Inflammatory macrophage (primary cell): Measurements from ENCODE around the gene LEMD2.
A peak's percentile ranks its signal among the peaks of the same experiment; 100 is the strongest.

Source experiments
- DNase-seq, 2 donors: peaks; one replicate each; pipeline ENCODE4 v3.0.0-alpha.2; 2020 to 2022

The LEMD2 gene

DNA sequence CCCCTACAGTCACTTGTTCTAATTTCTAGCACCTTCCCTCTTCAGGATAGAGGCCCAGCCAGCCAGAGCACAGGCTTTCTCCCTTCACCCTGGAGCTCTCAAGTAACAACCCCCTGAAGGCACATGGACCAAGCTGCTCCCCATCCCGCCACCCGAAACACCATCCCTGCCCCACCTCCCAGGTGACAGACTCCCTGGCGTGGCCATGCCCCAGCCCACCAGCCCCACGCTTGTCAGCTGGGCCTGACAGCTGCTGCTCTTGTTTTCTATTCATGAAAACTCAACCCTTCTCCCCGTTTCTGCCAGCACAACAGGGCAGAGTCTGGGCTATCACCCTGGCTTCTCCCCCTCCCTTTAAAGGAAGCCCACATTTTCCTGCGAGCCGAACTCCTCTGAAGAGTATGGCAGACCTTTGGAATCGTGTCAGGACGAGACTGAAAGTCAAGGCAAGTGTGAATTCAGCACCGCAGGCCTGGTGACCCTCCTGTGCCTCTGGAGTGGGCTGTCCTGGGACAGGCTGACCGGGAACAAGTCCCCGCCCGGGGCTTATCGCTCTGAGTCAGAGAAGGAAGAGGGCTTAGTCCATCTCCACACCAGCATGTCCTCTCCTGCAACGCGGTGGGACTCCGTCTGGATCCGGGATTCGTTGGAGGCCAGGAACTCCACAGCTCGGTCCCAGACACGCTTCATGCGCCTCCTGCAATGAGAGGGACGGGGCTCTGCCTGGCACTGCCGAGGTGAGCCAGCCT is 16.7 kb downstream of the LEMD2 start:
- no peak for DNase-seq

DNA sequence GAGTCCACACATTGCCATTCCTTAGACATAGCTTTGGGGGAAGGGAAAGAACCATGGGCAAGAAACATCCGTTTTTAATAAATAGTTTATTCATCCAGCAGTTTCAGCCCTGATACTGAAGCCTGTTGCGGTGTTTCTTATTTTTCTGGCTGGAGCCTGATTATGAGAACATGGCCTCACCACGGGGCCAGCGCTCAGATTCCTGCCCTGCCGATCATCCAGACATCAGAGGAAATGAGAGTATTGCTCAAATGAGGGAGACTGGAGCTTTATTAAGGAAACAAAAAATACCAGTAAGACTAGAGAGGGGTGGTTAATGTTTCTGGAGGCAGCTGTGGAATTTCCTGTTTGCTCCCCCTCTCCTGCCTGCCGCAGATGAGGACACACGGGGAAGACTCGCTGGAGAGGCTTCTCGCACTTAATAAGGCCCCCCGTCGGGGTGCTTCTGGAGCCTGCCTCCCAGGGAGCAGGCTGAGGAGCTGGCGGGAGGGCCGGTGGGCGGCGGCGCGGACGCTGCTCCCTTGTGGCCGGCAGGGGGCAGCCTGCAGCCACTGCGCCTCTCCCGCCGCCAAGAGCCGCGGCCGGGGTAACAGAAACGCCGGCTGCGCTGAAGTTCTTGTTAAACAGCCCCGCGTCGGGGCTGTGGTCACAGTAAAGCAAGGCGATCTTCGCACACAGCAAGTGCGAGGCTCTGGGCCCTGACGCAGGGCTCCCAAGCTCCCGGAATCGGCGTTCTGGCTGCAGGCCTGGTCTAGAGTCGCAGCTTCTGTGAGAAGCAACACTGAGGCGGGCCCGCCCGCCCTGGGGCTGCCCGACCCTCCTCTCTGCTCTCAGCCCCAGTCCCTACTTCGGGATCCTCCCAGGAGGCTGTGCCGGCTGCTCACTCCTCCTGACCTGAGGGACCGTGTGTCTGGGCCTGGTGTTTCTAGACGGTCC is 17.5 kb downstream of the LEMD2 start:
- DNase-seq = peak; percentile 43 to 64

DNA sequence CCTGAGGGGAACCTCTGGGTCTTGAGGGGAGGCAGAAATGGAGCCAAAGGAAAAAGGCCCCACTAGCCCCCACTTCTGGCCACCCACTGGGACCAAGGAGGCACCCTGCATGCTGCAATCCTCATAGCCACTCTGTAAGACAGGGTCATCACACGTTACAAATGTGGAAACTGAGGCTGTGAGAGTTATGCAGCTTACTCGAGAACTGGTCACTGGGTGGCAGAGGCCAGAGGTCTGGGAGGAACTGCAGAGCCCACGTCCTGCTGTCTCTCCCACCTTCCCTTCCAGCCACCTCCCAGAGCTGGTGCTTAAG is 18.1 kb downstream of the LEMD2 start:
- no peak for DNase-seq

DNA sequence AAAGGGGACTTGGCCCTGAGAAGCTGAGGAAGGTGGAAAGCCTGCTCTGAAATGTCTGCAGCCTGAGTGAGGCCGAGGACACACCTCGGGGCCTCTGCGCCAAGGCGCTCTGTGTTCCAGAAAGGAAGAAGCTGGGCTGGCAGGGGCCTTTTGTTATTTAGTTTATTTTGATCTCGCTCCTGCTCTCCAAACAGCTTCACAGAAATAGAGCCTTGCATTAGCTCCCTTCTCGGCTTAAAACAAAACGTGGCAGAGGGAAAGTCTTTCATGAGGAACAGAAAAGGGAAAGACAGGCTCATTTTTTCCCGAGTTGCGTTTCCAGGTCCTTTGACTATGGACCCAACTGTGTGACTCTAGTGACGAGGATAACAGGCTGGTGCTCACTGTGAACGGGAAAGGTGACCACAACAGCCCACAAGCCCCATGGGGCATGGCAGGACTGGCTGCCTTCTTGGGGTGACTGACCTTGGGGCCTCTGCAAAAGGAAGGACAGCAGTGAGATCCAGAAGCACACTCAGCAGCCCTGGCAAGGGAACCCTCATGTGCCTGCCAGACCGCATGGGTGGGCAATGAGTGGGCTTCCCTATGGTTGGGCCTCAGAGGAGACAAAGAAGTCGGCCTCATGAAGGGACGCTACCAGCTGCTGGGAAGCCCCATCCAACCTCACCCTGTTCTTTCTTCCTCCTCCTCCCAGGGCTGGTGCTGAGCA is 18.7 kb downstream of the LEMD2 start:
- DNase-seq = no peak

DNA sequence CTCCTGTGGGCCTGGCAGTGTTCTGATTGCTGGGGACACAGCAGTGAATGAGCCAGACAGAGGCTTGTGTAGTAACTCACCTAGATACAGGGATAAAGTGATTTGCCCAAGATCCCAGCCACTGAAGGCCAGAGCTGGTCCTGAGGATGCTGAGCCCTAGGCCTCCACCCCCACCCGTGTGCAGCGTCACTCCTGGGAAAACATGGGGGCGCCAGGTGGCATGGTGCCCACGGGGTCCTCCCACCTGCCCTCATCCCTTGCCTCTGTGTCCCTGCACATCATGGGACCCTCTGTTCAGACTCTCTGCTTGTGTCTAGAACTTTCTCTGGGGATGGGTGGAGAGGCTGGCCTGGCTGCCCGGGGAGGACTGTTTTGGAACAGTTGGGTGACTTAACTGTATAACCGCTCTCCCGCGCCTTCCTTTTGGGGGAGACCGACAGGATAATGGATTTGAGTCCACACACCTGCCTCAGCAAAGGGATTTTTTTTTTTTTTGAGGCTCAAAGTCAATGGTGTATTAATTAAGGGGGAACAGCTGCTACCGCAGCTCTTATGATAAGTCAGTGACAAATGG is 19.6 kb downstream of the LEMD2 start:
- DNase-seq = no peak

DNA sequence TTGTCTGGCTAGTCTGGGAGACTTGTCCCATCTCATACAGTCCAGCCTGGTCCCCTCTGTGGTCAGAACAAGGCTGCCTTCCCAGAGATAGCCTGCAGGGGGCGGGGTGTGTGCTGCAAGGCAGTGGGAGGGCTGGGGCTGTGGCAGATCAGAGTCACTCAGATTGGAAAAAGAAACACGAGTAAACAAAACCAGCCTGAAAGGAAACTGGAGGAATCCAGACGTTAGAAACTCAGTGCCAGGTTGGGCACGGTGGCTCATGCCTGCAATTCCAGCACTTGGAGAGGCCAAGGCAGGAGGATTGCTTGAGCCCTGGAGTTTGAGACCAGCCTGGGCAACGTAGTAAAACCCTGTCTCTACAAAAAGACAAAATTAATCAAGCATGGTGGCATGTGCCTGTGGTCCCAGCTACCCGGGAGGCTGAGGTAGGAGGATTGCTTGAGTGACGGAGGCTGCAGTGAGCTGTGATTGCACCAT is 20.2 kb downstream of the LEMD2 start:
- peak; percentile 68 to 80 for DNase-seq

DNA sequence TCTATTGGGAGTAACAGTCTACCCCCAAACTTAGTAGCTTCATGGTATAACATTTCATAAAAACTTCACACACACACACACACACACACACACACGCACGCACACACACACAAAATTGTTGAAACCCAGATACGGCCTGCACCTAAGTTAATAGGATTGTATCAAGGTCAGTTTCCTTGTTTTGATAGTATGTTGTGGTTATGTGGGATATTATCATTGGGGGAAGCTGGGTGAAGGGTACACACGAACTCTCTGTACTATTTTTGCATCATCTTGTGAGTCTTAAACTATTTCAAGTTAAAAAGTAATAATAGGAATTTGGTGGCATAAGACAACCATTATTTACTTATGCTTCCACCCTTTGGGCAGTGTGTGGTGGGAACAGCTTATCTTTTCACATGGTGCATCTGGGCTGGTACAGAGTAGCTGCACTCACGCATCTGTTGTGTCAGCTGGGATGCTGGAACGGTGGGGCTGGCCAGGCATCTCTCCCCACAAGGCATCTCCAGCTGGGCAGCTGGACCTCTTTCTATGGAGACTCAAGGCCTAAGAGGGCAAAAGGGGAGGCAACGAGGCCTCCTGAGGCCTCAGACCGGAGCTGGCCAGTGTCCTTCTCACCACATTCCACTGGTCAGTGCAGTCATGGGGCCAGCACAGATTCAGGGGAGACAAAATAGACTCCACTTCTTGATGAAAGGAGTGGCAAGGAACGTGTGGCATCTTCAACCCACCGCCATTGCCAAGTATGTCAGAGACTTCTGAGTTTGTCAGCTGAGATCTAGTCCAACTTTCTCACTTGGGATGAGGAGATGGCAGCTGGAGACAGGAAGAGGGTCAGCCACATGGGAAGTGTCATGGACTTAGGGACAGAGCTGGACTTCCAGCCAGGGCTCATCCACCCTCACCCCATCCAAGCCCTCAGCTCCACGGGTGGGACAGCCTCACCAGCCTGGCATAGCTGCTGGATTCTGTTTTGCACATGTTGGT is 21.7 kb downstream of the LEMD2 start:
- DNase-seq = no peak

DNA sequence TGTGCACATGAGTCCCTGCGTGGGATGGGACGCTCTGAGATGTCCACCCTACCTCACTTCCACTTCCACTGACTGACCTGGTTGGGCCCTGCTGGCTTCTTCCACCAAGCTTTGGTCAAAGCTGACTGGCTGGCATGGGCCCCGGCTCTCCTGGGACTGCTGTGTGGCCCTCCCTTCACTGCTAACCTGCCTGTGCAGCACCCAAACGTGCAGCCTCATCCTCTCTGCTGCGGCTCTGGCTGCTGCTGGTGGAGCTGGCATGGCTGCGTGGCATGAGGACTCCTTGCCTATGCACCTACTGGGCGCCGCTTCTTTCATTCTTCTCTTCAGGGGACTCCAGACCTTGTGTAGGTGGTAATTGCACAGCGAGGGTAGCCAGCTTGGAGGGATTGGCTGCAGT is 23.6 kb downstream of the LEMD2 start:
- no peak for DNase-seq

DNA sequence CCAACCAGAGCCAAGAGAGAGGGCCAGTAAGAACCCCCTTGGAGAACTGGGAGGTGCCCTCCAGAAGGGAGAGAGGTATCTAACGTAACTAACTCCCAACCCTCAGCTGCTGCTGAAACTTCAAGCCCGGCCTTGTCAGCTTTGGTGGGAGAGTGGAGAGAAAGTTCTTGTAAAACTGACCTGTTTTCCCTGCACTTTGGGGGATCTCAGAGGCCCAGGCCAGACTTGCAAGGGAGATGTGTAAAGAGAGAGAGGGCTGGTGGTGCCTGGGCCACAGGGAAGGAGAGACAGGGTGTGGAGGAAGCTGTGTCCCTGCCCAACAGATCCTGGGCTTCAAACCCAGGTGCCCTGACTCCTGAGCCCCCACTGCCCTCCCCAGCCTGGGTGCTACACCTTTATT is 24.9 kb downstream of the LEMD2 start:
- no peak for DNase-seq

DNA sequence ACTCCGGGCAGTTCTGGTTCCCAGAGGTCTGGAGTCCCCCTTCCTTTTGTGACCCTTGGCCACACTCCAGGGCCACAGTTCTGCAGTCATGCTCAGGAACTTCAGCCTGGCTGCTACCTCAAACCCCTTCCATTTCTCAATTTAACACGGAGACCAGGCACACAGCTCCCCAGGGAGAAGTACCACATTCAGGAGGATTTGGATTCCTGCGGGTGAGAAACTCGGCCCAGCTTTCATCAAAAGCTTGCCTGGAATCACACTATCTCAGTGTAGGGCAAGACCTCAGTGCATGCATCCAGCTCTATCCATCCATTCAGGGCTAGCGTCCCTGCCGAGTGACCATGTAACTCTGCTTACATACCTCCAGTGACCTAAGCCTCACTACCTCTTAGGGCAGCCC is 25.4 kb downstream of the LEMD2 start:
- no peak for DNase-seq

DNA sequence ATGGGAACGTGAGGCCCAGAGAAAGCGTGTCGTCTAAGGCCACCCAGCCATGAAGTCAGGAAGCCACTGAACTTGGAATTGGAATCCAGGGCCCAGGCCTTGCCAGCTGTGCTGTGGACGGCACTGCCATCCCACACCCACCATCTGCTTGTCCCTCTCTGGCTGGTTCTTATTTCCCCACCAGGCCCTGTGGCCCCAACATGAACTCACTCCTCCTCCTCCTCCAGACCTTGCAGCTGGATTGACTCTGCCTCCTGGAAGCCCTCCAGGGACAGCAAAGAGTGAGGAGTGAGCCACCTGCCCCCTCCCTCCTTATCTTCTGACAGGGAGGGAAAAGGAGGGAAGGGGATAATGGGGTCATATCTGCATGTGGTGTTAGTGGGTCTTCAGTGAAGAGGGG is 26.2 kb downstream of the LEMD2 start:
- no peak for DNase-seq

DNA sequence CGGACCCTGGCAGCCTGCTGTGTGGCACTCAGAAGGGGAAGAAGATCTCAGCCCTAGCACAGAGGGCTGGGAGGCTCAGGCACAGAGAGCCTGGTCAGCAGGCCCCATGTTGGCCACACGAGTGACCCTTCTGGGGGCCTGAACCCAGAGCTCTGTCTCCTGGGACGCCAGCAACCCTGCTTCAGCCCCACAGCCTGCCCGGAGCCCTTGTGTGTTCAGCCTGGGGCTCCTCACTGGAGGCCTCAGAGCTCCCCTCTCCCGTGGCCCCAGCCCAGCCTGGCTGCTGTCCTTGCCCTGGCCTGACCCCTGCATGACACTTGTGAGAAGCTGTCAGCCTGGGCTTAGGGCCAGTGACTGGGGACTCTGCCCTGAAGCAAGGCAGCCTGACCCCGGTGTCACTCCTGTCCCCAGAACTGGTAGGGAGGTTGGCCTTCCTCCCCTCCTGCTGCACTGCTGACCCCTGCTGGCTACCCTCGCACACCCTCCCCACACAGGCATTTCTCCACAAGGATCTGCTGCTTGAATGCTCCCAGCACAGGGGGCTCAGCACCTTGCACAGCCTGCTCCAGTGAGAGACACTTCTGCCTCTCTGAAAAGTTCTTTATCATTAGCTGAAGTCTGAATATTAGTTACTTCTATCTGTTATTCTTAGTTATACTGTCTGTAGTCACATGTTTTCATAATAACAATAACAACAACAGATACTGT is 26.9 kb downstream of the LEMD2 start:
- DNase-seq = peak; percentile 39 to 49

DNA sequence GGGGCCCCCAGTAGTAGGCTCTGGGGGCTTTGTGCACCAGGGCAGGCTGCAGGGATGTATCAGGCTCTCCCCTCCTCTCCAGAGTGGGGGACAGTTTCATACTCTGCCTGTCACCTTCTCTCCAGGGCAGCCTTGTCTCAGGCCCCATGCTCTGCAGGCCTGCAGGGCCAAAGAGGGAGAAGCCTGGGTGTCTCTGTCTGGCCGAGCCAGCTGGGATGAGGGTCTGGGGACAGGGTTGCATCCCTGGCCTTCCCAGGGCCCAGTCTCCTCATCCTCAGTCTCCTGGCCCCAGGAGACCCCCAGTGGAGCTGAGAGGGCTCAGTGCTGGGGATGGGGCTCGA is 27.4 kb downstream of the LEMD2 start:
- no peak for DNase-seq

DNA sequence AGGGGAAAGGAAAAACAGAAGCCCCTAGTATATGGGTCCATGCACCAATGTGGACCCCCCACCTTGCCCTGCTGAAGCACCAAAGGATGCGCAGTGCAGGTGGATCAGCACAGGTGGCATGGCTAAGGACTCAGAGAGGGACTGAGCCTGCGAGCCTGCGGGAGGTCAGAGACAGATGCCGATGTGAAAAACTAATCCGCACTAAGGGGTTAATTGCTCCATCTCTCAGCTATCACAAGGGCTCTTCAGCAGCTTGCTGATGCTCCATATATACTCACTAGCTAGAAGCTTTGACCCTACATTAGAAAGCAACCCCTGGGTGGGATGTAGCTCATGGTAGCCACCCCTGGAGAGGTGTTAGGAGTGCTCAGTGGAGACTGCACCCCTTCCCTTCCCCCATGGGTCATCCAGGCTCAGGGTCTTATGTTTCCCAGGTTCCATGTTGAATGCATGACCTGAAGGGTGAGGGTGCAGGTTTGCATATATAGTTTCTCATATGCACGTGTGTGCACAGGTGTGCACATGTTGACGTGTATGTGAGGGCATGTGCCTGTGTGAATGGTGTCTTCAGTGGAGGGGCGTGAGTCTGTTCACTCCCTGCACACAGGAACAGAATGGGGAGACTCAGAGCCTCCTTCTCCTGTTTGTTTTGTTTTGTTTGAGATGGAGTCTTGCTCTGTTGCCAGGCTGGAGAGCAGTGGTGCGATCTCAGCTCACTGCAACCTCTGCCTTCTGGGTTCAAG is 28.9 kb downstream of the LEMD2 start:
- no peak for DNase-seq

DNA sequence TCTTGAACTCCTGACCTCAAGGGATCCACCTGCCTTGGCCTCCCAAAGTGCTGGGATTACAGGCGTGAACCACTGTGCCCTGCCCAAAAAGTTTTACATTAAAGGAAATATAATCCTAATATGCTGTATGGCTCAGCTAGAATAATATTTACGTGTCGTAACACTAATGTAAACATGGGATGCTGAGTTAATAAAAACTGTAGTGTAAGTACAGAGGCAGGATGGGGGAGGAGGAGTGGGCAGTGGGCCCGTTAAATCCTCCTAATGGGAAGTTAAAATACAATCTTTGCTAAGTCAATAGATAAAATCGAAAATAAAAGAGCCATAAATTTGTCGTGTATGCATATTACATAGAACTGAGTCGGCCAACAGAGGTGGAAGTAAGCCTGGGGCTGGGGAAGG is 30.1 kb downstream of the LEMD2 start:
- no peak for DNase-seq

DNA sequence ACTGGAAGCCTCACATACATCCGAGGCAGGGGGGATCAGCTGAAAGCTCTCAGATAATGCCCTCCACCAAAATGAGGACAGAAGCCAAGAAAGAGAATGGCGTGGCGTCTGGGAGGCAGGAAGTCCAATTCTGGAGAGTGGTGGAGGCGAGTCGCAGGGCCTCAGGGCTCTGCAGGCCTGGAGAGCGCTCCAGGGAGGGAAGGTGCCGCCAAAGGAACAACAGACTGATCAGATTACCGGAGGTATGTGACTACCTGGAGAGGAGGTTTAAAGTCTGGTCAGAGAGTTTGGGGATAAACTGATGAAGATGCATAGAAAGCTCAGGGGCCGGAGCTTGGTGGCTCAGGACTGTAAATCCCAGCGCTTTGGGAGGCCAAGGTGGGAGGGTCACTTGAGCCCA is 31.0 kb downstream of the LEMD2 start:
- DNase-seq = no peak

DNA sequence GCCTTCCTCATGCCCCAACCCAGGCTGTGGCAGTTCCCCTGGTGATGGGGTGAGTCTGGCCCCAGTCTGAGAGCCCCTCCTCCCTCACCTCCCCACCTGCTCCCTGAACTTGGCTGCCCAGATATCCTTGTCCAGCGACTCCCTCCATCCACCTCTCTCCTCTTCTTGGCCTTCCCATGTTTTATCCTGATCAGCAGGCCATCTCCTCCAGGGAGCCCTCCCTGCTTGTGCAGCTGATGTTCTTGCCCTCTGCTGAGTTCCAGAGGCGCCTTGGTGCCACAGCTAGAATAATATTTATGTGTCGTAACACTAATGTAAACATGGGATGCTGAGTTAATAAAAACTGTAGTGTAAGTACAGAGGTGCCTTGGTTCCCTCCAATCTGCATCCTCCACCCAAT is 31.8 kb downstream of the LEMD2 start:
- no peak for DNase-seq

DNA sequence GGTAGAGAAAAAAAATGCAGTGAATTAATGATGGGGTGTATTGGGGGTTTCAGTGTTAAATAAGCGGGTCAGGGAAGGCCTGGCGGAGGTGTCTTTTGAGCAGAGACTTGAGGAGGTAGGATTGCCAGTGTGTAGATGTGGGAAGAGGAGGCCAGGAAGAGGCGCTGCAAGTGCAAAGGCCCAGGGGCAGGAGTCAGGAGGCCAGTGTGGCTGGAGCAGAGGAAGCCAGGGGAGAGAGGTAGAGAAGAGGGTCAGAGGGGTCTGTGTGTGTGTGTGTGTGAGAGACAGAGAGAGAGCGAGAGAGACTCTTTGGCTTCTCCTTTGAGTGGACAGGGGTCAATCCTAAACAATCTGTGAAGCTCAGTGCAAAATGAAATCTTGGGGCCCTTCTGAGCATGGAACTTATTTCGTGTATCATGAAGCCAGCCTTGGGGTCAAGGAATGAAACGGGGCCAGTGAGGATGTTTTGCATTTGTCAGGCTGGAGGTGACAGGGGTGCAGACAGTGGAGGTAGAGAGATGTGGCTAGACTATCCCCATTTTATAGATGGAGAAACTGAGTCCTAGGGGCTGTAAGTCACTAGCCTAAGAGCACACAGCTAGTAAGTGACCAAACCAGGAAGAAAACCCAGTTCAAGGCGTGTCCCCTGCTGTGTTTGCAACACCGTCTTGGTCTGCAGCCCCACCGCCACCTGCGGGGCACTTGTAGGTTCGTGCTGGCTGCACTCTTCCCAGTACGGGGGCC is 32.5 kb downstream of the LEMD2 start:
- DNase-seq = no peak

DNA sequence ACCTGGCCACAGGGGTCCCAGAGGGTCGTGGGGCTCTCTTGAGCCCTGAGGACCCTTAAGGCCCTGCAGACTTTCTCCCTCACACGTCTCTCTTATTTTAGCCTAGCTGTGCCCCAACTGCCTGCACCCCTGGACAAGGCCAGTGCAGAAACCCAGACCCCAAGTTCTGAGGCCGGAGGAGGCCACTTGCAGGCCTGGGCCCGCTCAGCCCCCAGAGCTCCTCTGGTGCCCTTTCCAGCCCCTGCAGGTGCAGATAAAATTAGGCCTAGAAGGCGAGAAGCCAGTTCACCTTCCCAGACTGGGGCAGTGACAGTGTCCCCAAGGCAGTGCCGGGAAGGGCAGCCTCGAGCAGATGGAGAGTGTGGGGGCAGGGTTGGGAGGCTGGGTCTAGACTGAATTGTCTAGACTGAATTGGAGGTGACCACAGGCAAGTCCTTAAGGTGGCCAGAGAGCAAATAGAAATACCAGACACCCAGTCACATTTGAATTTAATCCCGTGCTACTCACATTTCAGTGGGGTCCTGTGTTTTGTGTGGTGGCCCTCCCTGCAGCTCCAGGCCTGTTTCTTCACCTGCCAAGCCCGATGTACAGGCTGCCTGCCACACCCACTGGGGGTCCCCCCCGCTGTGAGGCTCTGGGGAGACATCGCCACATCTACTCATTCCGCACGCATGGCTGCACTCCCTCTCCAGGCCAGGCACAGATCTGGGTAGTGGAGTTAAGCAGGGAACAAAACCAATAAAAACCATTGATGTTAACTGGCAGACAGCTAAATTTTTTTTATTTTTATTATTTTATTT is 33.7 kb downstream of the LEMD2 start:
- DNase-seq = no peak
